CD4-positive, alpha-beta T cell treated with Interleukin-10 for 1 hour (primary cell): ENCODE results near the gene MRPL36.
A peak's percentile ranks its signal among the peaks of the same experiment; 100 is the strongest.
"Not testable (repeated sequence)": the region's sequence is repeated elsewhere in the genome, so short reads cannot be mapped to it uniquely, and the experiment has no call there.

Source experiments
- DNase-seq: peaks from one replicate; pipeline ENCODE4 v3.0.0-alpha.2; 2020

The MRPL36 gene

GRCh38 chr5:1831677-1832313 lies 32.2 kb upstream of the MRPL36 start:
- DNase-seq = no peak

- no peak for DNase-seq
Measured at GRCh38 chr5:1831257-1831656, 31.6 kb upstream of the MRPL36 start.

- DNase-seq = no peak
Measured at GRCh38 chr5:1830571-1831228, 31.1 kb upstream of the MRPL36 start.

- peak; percentile 13 for DNase-seq
Measured at GRCh38 chr5:1827886-1828397, 28.3 kb upstream of the MRPL36 start.

GRCh38 chr5:1827025-1827885 lies 27.6 kb upstream of the MRPL36 start:
- DNase-seq = no peak

GRCh38 chr5:1826235-1826980 lies 26.8 kb upstream of the MRPL36 start:
- DNase-seq = no peak

GRCh38 chr5:1824903-1825841 lies 25.5 kb upstream of the MRPL36 start:
- DNase-seq = no peak

GRCh38 chr5:1824109-1824821 lies 24.6 kb upstream of the MRPL36 start:
- DNase-seq = no peak

GRCh38 chr5:1823381-1824034 lies 23.9 kb upstream of the MRPL36 start:
- no peak for DNase-seq

GRCh38 chr5:1821862-1822261 lies 22.2 kb upstream of the MRPL36 start:
- no peak for DNase-seq

GRCh38 chr5:1820926-1821325 lies 21.3 kb upstream of the MRPL36 start:
- DNase-seq = no peak

- no peak for DNase-seq
Measured at GRCh38 chr5:1820381-1820780, 20.7 kb upstream of the MRPL36 start.

- no peak for DNase-seq
Measured at GRCh38 chr5:1819458-1819857, 19.8 kb upstream of the MRPL36 start.

GRCh38 chr5:1818784-1819183 lies 19.1 kb upstream of the MRPL36 start:
- no peak for DNase-seq

- DNase-seq = no peak
Measured at GRCh38 chr5:1817261-1818043, 17.8 kb upstream of the MRPL36 start.

GRCh38 chr5:1816495-1817089 lies 17.0 kb upstream of the MRPL36 start:
- DNase-seq = not testable (repeated sequence)

- no peak for DNase-seq
Measured at GRCh38 chr5:1815881-1816292, 16.2 kb upstream of the MRPL36 start.

- DNase-seq = no peak
Measured at GRCh38 chr5:1815071-1815786, 15.6 kb upstream of the MRPL36 start.
